COLO668 (cell line): ENCODE results near the gene RPH3AL.
A peak's percentile ranks its signal among the peaks of the same experiment; 100 is the strongest.
"Not testable (repeated sequence)": the region's sequence is repeated elsewhere in the genome, so short reads cannot be mapped to it uniquely, and the experiment has no call there.

Source experiments
- DNase-seq: peaks from one replicate; lab custom pipeline; 2025; ENCODE audit not compliant: unreplicated experiment; lab: John Stamatoyannopoulos, UW

Gene RPH3AL

DNA sequence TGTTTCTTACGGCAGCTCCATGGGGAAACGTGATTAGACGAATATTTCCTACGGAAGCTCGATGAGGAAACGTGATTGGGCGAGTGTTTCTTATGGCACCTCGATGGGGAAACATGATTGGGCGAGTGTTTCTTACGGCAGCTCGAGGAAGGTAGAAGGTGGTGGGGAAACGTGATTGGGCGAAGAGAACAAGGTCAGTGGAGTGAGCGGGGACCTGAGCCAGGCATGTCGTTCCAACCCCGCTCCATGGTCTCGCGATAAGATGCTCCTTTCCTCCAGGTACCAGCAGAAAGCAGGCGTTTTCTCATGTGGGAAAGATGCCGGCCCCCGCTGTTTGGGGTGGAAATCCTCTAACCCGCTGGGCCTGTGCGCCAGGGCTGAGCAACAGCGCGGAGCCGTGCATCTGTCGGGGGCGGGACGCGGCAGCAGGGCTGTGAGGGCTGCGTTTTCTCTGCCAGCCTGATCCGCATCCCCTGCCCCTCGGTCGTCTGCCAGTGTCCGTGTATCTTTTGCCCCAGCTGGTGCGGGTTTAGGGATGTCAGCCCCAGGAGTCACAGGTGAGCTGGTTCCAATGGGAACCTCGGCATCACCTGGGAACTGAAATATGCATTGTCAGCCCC, 145.6 kb downstream of the RPH3AL start:
- no peak for DNase-seq

- DNase-seq: not testable (repeated sequence)
These were observed 146.1 kb downstream of the RPH3AL start for GRCh38 chr17:206484-206883.

DNA sequence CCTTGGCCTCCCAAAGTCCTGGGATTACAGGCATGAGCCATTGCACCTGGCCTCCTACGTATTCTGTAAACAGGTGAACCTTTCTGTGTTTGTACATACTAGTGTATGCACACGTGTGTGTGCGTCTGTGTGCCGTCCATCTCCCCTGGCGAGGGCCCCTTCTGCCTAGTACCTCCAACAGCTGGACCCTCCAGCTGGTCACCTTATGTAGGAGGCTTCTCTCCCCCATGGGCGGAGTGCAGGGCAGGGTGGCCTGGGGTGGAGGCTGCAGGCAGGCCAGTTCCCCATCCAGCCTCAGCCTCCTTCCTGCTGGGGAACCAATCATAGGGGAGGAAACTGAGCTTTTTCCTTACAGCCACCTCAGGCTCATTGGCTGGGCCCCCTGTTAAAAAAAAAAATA, 146.8 kb downstream of the RPH3AL start:
- no peak for DNase-seq

DNA sequence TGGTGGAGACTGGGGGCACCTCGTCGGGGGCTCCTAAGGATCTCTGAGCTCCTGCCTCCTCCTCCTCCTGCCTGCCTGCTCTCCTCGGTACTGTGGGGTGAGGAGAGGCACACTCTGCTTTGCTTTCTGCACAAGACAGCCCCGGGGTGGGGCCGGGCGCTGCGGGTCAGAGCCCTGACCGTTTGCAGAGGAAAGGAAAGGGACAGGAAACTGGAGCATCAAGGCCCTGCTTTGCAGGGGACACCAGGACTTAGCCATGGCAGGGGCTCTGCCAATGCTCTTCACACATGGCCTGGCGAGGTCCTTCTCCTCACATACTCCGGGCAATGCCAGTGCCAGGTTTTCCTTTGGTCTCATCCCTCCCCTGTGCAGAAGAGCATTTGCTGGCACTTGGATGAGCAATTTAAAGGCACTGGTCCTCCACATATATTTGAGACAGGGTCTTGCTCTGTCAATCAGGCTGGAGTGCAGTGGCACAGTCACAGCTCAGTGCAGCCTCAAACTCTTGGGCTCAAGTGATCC, 147.4 kb downstream of the RPH3AL start:
- no peak for DNase-seq

GRCh38 chr17:204427-205147, 148.0 kb downstream of the RPH3AL start:
- no peak for DNase-seq

- DNase-seq: no peak
These were observed 150.1 kb downstream of the RPH3AL start for GRCh38 chr17:202501-202951.

- not testable (repeated sequence) for DNase-seq
These were observed 150.9 kb downstream of the RPH3AL start for GRCh38 chr17:201736-202135.

GRCh38 chr17:201257-201656, 151.3 kb downstream of the RPH3AL start:
- not testable (repeated sequence) for DNase-seq

DNA sequence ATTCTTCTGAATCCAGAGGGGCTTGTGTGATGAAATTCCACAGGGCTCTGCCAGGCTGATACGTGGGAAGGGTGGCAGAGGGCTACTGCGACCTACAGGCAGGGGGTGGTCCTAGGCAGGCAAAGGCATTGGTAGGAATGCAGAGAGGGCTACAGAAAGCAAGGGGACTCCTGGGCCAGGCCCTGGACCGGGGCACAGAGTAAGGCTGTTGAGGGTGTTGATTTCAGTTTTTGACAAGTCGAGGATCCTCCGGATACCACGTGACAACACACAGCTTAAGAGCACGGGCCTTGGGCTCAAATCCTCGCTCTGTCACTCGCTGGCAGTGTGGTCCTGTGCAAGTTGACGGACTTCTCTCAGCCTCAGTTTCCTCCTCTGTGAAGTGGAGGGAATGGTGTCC, 152.0 kb downstream of the RPH3AL start:
- DNase-seq: no peak

DNA sequence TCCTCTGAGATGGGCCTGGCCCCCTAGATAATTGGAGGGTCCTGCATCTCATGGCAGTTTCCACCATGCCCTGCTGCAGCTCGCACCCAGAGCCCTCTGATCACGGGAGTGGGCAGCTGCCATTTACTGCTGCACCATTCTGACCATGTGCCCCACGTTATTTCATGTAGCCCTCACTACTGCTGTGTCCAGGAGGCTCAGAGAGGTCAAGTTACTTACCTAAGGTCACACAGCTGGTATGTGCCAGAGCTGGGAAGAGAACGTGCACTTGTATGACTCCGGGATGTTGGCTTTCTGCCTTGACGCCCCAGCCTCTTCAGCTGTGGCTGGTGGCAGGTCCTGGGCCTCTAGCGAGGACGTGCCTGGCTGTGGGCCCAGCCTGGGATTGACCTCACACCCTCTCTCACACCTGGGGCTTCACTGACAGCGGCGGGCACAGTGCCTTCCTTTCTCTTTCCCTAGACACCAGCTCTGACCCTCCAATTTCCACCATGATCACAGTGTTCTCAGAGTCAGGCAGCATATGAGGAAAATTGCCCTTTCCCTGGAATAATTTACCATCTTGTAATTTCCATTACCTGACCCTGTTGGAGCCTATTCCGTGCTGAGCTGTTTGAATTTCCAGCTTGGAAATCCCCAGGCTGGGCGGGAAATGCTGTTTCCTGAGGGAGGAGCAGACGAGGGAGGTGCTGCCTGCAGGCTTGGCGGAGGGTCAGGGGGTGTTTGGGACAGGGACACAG, 152.6 kb downstream of the RPH3AL start:
- DNase-seq: no peak

DNA sequence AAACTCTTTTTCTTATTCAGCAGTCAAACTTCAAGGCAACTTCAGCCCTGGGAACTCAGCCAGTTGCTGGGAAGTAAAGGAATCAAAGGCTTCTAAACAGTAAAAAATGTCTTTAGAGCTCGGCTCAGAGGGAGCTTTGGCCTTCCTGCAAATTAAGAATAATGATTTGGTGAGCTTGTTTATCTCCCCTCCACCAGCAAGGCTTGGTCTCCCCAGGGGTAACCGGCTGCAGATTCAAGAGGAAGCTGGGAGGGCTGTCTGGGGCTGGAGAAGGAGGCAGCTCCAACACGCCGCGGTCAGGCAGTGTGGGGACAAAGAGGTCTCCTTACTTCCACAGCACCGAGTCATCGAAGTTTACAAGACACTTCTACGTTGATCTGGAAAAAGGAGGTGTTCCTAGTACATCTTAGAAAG, 153.4 kb downstream of the RPH3AL start:
- no peak for DNase-seq

DNA sequence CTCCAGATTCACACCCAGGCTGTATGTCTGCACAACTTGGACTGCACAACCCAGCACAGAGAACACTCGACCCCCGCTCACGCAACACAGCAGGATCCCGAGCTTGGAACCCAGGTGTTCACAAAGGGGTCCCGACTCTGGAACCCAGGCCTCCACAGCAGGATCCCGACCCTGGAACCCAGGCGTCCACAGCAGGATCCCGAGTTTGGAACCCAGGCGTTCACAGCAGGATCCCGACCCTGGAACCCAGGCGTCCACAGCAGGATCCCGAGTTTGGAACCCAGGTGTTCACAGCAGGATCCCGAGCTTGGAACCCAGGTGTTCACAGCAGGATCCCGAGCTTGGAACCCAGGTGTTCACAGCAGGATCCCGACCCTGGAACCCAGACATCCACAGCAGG, 154.4 kb downstream of the RPH3AL start:
- DNase-seq: not testable (repeated sequence)

GRCh38 chr17:197352-197751, 155.3 kb downstream of the RPH3AL start:
- DNase-seq: no peak

DNA sequence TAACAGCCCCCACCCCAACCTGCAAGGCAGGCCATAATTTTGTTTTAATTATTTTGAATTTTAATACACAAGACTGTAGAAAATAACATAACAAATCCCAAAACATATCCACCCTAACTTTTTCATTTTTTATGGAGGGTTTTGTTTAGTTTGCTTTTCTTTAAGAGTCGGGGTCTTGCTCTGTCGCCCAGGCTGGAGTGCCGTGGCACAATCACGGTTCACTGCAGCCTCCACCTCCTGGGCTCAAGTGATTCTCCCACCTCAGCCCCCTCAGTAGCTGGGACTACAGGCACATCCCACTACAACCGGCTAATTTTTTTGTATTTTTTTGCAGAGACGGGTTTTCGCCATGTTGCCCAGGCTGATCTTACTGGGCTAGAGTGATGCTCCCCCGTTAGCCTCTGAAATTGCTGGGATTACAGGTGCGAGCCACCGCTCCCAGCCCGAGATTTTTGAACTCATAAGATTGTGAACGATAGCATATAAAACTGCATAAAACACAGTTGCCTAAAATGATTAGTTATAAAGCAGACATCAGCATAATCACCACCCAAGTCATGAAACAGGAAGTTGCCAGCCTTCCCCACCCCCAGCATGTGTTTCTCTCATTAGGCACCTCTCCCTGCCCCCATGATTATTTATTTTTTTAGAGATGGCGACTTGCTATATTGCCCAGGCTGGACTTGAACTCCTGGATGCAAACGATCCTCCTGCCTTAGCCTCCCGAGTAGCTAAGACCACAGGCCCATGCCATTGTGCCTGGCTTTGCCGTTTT, 157.6 kb downstream of the RPH3AL start:
- DNase-seq: no peak

- DNase-seq: peak; percentile 2
These were observed 158.5 kb downstream of the RPH3AL start for GRCh38 chr17:193841-194806.

DNA sequence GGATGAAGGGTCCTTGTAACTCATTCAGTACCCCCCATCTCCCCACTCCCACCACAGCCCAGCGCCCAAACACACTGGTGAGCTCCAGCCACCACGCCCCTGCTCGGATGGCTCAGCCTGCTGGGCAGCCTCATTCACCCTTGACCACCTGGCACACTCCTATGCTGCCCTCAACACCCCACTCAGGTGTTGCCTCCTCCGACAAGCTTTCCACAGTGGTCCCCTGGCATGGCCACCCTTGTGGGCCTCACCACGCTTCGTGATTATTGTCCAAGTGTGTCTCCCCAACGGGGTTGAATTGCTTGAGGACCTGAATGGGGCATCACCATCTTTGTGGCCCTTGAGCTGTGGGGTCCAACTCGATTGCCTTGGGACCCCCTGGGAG, 159.2 kb downstream of the RPH3AL start:
- DNase-seq: no peak

DNA sequence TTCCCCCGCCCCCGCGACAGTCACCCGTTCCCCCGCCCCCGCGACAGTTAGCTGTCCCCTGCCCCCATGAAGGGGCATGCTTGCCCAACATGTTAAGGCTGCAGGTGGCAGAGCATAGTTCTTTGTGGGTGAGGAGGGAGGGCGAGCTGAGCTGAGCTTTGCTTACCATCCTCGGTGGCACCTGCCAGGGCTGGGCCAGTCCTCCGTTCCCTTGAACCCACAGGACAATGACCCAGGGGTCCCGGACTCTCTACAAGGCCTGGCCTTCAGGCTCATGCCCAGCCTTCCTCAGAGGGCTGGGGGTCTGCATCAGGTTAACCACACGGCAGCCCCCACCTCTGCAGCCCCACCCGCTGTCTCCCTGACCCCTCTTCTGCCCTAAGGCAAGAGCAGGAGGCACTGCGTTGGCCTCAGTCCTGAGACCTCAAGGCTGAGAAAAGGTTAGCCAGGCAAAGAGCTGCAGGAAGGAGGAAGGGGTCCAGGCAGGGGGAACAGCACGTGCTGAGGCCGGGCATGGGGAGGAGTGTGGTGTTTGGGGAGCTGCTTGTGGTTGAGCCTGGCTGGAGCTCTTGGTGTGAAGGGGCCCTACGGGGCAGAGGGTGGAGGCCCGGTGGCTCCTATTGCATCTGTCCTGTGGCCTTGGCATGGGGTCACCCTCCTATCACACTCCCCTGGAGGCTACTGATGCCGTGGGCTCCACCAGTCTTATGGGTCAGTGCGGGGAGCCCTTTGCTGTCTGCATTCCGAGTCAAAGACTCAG, 159.8 kb downstream of the RPH3AL start:
- DNase-seq: no peak

GRCh38 chr17:189444-189843, 163.2 kb downstream of the RPH3AL start:
- no peak for DNase-seq

DNA sequence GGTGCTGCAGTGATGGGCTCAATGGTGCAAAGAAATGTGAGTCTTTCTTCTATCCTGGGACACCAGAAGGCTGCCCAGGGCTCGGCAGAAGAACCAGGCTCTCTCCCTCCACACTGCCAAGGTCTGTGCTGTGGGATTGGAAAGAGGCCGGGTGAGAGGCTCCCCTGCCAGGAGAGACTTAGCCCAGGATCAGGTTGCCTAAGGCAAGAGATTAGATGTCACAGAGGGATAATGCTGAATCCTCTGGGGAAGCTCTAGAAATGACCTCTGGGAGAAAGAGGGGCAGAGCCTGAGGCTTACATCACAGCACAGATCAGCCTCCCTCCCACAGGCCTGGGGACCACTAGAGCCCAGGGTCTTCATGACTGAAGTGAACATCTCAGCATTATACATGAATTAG, 165.5 kb downstream of the RPH3AL start:
- no peak for DNase-seq
